ENCODE results near the gene TSGA10IP. TPM values are rescaled to one million over a fixed set of nuclear protein-coding genes. Genes with fewer than 3 reads are reported as not detected.
A peak's percentile ranks its signal among the peaks of the same experiment; 100 is the strongest.

The TSGA10IP gene
- total RNA-seq, 1 donor from 2014 or later: not detected

DNA sequence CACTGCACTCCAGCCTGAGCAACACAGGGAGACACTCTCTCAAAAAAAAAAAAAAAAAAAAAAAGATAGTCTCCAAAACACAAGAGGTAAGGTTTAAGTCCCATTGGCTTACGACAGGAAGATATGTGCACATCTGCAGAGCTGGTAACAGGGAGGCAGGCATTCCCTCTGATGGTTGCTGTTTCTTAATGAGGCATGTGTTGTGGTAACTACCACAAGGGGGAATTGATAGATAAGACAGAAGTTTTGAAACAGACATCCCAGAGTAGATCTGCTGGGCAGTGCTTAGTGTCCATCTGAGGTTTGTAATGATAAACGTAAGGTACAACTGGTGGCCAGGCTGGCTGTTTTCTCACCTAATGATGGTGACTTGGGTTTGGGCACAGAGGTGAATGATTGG is 52.0 kb downstream of the TSGA10IP start:
- TF ChIP-seq, protein P1, sequence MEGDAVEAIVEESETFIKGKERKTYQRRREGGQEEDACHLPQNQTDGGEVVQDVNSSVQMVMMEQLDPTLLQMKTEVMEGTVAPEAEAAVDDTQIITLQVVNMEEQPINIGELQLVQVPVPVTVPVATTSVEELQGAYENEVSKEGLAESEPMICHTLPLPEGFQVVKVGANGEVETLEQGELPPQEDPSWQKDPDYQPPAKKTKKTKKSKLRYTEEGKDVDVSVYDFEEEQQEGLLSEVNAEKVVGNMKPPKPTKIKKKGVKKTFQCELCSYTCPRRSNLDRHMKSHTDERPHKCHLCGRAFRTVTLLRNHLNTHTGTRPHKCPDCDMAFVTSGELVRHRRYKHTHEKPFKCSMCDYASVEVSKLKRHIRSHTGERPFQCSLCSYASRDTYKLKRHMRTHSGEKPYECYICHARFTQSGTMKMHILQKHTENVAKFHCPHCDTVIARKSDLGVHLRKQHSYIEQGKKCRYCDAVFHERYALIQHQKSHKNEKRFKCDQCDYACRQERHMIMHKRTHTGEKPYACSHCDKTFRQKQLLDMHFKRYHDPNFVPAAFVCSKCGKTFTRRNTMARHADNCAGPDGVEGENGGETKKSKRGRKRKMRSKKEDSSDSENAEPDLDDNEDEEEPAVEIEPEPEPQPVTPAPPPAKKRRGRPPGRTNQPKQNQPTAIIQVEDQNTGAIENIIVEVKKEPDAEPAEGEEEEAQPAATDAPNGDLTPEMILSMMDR (IDR thresholded peaks at IDR 0.05; ENCODE audit: unreplicated experiment): no peak
- peak overlapping the region; percentile 65 for H3K4me3 Mint-ChIP-seq (ENCODE audit: unreplicated experiment)
- H3K27ac Mint-ChIP-seq (ENCODE audit: unreplicated experiment): no peak overlapping the region
- H3K9me3 Mint-ChIP-seq (ENCODE audit: unreplicated experiment): no peaks in the 10 kb centered on the region
- peaks cover 10% of the 10 kb centered on the region for H3K4me1 Mint-ChIP-seq (ENCODE audit: unreplicated experiment)
- peaks cover 25% of the 10 kb centered on the region for H3K36me3 Mint-ChIP-seq (ENCODE audit: low read depth, unreplicated experiment)
- DNase-seq (ENCODE audit: low spot score): no peak
- H3K27me3 Mint-ChIP-seq (ENCODE audit: unreplicated experiment): peaks cover 7% of the 10 kb centered on the region

DNA sequence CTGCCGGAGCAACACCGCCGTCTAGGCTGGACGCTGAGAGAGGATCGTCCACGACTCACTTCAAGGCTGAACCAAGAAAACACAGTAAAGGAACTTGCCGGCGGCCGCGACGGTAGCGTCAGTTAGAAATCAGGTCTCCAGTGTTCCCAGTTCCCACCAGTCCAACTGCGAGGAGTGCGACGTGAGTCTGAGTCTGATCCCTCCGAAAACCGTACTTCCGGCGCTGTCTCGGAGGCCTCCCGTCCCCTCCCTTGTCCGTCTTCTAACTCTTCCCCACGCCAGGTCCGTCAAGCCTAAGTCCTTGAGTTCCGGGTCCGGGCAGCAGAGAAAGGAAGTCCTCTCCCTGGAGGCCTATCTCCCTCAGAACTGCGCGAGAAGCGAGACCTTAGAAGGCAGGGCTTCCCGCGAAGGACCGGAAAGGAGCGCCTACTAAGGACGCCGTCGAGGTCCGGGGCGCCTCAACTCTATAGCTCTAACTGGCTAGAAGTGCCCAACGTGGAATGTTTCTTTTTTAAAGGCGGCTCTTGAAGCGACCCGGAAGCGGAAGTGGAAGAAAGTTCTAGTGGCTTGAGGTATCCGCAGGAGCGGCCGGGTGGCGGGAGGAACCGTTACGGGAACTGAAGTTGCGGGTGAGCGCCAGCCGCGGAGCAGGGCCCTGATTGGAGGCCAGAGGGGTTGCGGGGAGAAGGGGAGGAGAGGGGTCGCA is 56.8 kb downstream of the TSGA10IP start, which contains the start of the genes BANF1 and EIF1AD:
Gene BANF1, plus strand, starts transcription at position 562 of the 706 bp plus-strand sequence. CDS start 748 bp downstream, outside the sequence.
Gene EIF1AD, minus strand, starts transcription at position 216 of the 706 bp plus-strand sequence. CDS start 1,768 bp downstream, outside the sequence.
- peak; percentile 85 for DNase-seq (ENCODE audit: low spot score)
- Mint-ChIP-seq H3K27me3 (ENCODE audit: unreplicated experiment) (peaks cover 14% of the 10 kb centered on the region), H3K4me3 (ENCODE audit: unreplicated experiment) (peak within 1 kb of the TSS; percentile 100), H3K4me1 (ENCODE audit: unreplicated experiment) (peaks cover 20% of the 10 kb centered on the region), H3K36me3 (ENCODE audit: low read depth, unreplicated experiment) (peaks cover 20% of the 10 kb centered on the region), H3K9me3 (ENCODE audit: unreplicated experiment) (no peaks in the 10 kb centered on the region), H3K27ac (ENCODE audit: unreplicated experiment) (peak within 1 kb of the TSS; percentile 98)
- TF ChIP-seq, protein P1 (IDR thresholded peaks at IDR 0.05; ENCODE audit: unreplicated experiment): no peak

DNA sequence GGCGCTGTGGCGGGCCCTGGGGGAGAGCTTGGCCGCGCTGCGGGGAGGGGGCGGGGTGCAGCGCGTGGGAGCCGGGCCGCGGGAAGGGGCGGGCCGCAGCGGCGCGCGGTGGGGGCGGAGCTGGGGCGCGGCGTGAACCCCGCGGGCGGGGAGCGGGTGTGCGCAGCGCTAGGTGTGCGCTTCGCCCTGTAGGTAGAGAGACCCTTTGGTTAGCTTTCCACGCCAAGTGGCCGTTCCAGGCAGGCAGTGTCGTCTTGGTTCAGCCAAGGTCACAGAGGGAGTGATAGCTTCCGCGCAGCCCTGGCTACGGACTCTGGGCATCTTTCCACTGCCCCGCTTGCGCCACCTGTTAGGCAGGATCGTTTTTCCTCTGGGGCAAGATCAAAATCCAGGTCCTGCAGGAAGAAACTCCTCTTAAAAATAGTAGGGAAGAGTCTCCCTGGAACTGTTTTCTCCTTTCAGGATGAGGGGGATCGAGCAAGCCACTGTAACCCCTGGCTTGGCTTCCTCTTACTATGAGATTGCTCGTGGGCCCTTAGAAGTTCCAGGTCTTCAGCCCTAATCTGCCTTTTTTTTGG is 57.5 kb downstream of the TSGA10IP start:
- DNase-seq (ENCODE audit: low spot score): peak; percentile 29
- peak overlapping the region; percentile 100 for H3K4me3 Mint-ChIP-seq (ENCODE audit: unreplicated experiment)
- H3K36me3 Mint-ChIP-seq (ENCODE audit: low read depth, unreplicated experiment): peaks cover 14% of the 10 kb centered on the region
- TF ChIP-seq, protein P1 (IDR thresholded peaks at IDR 0.05; ENCODE audit: unreplicated experiment): no peak
- no peaks in the 10 kb centered on the region for H3K9me3 Mint-ChIP-seq (ENCODE audit: unreplicated experiment)
- peak overlapping the region; percentile 90 for H3K27ac Mint-ChIP-seq (ENCODE audit: unreplicated experiment)
- peaks cover 20% of the 10 kb centered on the region for H3K4me1 Mint-ChIP-seq (ENCODE audit: unreplicated experiment)
- H3K27me3 Mint-ChIP-seq (ENCODE audit: unreplicated experiment): peaks cover 14% of the 10 kb centered on the region

DNA sequence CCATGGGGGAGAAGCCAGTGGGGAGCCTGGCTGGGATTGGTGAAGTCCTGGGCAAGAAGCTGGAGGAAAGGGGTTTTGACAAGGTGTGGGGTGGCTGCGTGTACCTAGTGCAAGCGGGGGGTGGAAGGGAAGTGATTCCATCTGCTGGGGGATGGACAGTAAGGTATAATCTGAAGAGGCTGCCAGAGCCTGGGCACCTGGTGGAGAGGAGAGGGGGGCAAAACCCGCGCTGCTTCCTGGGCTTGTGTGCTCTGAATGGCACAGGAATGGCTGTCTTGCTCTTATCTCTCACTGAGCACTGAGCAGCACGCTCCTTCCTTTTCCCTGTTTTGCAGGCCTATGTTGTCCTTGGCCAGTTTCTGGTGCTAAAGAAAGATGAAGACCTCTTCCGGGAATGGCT is 58.0 kb downstream of the TSGA10IP start:
- Mint-ChIP-seq H3K36me3 (ENCODE audit: low read depth, unreplicated experiment) (peaks cover 8% of the 10 kb centered on the region), H3K9me3 (ENCODE audit: unreplicated experiment) (no peaks in the 10 kb centered on the region), H3K27me3 (ENCODE audit: unreplicated experiment) (peaks cover 14% of the 10 kb centered on the region), H3K27ac (ENCODE audit: unreplicated experiment) (peak overlapping the region; percentile 90), H3K4me3 (ENCODE audit: unreplicated experiment) (peak overlapping the region; percentile 94), H3K4me1 (ENCODE audit: unreplicated experiment) (peaks cover 25% of the 10 kb centered on the region)
- DNase-seq (ENCODE audit: low spot score): no peak
- TF ChIP-seq, protein P1 (IDR thresholded peaks at IDR 0.05; ENCODE audit: unreplicated experiment): no peak

DNA sequence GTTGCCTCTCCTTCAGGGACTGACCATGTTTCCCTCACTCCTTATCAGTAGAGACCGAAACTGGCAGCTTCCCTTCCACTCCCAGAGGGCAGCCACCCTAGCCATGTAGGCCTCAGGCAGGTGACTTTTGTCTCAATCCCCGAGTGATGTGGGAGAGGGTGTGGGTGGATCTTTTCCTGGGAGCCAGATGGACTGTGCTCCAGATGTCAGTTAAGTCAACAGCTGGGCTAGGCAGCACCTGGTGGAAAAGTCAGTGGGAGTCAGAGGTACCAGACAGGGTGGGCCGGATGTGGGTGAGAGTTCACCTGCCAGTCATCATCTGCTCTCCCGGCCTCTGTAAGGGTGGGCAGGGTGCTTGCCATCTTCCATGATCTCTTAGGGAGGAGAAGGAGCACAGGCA is 58.9 kb downstream of the TSGA10IP start:
- DNase-seq (ENCODE audit: low spot score): no peak
- no peak overlapping the region for H3K27ac Mint-ChIP-seq (ENCODE audit: unreplicated experiment)
- H3K4me1 Mint-ChIP-seq (ENCODE audit: unreplicated experiment): peaks cover 31% of the 10 kb centered on the region
- peaks cover 16% of the 10 kb centered on the region for H3K27me3 Mint-ChIP-seq (ENCODE audit: unreplicated experiment)
- H3K9me3 Mint-ChIP-seq (ENCODE audit: unreplicated experiment): no peaks in the 10 kb centered on the region
- H3K4me3 Mint-ChIP-seq (ENCODE audit: unreplicated experiment): no peak overlapping the region
- H3K36me3 Mint-ChIP-seq (ENCODE audit: low read depth, unreplicated experiment): peaks cover 3% of the 10 kb centered on the region
- TF ChIP-seq, protein P1 (IDR thresholded peaks at IDR 0.05; ENCODE audit: unreplicated experiment): no peak

All from endothelial cell (in vitro differentiated cells).